ENCODE measurements around the gene TLCD2. TPM values are rescaled to one million over a fixed set of nuclear protein-coding genes. Genes with fewer than 3 reads are reported as not detected.

TLCD2 gene
- total RNA-seq, 1 experiment from 2014 or later, result 1.5 TPM

- Mint-ChIP-seq H3K4me1 (peaks cover 6 to 12% of the 10 kb centered on the region in 2 experiments; a peak in 1 of 4 replicates), H3K9me3 (no peaks in the 10 kb centered on the region; a peak in 1 of 5 replicates), H3K27ac (0 out of 7 replicates have a peak overlapping the region, but pooled peaks of 1 of the 3 experiments have one; percentile 44), H3K4me3 (no peak overlapping the region), H3K36me3 (ENCODE audit: insufficient read depth in 1 of 3, low read depth in 3 of 3) (peaks cover 0 to 10% (median 7%) of the 10 kb centered on the region in 3 experiments; a peak in 4 of 7 replicates), H3K27me3 (ENCODE audit: low read depth) (no peaks in the 10 kb centered on the region)
- H3K56ac ChIP-seq (ENCODE audit: insufficient read length, low read depth, low read length), result no peak overlapping the region
- no peak overlapping the region for H4K91ac ChIP-seq (ENCODE audit: insufficient read length, low read depth, low read length)
- H3K9me3 ChIP-seq (ENCODE audit: control insufficient read depth, low read depth, low read length), result no peaks in the 10 kb centered on the region
- no peak overlapping the region for H3K23ac ChIP-seq (ENCODE audit: insufficient read length, low read depth, low read length)
- no peaks in the 10 kb centered on the region; the same call in 1 of the 2 replicates for H3K4me1 ChIP-seq (ENCODE audit: insufficient read depth, low read length)
- H3K9ac ChIP-seq (ENCODE audit: extremely low read depth, insufficient read length, low read length), result no peak overlapping the region
- H2BK20ac ChIP-seq (ENCODE audit: low read depth, low read length, poor library complexity, severe bottlenecking), result no peak overlapping the region
- H3K18ac ChIP-seq (ENCODE audit: insufficient read length, low read depth, low read length), result no peak overlapping the region
- no peak overlapping the region for H2BK120ac ChIP-seq (ENCODE audit: low read depth, low read length, poor library complexity, severe bottlenecking)
- no peak overlapping the region for H3T11ph ChIP-seq (ENCODE audit: low read length)
- H2AK5ac ChIP-seq (ENCODE audit: insufficient read length, low read length), result no peak overlapping the region
- H3K27ac ChIP-seq (ENCODE audit: insufficient read length, low read depth, low read length), result no peak overlapping the region
- no peak for DNase-seq
- H3K4me2 ChIP-seq (ENCODE audit: insufficient read depth, insufficient read length, low read length), result no peak overlapping the region
- H3K4ac ChIP-seq (ENCODE audit: low read depth, low read length), result no peak overlapping the region
- no peak overlapping the region for H2BK5ac ChIP-seq (ENCODE audit: insufficient read length, low read length)
- H4K20me1 ChIP-seq (ENCODE audit: control insufficient read depth, insufficient read depth, insufficient read length), result no peaks in the 10 kb centered on the region
- H2BK12ac ChIP-seq (ENCODE audit: insufficient read length, low read depth, low read length), result no peak overlapping the region
- H2AFZ ChIP-seq (ENCODE audit: low read length), result no peak overlapping the region
- TF ChIP-seq, protein P1, sequence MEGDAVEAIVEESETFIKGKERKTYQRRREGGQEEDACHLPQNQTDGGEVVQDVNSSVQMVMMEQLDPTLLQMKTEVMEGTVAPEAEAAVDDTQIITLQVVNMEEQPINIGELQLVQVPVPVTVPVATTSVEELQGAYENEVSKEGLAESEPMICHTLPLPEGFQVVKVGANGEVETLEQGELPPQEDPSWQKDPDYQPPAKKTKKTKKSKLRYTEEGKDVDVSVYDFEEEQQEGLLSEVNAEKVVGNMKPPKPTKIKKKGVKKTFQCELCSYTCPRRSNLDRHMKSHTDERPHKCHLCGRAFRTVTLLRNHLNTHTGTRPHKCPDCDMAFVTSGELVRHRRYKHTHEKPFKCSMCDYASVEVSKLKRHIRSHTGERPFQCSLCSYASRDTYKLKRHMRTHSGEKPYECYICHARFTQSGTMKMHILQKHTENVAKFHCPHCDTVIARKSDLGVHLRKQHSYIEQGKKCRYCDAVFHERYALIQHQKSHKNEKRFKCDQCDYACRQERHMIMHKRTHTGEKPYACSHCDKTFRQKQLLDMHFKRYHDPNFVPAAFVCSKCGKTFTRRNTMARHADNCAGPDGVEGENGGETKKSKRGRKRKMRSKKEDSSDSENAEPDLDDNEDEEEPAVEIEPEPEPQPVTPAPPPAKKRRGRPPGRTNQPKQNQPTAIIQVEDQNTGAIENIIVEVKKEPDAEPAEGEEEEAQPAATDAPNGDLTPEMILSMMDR (conservative IDR thresholded peaks at IDR 0.05), result no peak
- H3K79me2 ChIP-seq (ENCODE audit: insufficient read depth, low read length), result no peaks in the 10 kb centered on the region
- no peak overlapping the region for H4K5ac ChIP-seq (ENCODE audit: insufficient read length, low read depth, low read length)
- no peak overlapping the region for H3K14ac ChIP-seq (ENCODE audit: insufficient read depth, low read length)
- WGBS (ENCODE audit: extremely low coverage, insufficient read length, low lambda C conversion rate), result no CpG with 5 or more reads among the region's 11 CpGs
- H3K79me1 ChIP-seq (ENCODE audit: insufficient read depth, low read depth, low read length, poor library complexity, severe bottlenecking), result no peaks in the 10 kb centered on the region
- H2BK15ac ChIP-seq (ENCODE audit: low read depth, low read length), result no peak overlapping the region
- H3K23me2 ChIP-seq (ENCODE audit: insufficient read length, low read depth, low read length, poor library complexity, severe bottlenecking), result no peaks in the 10 kb centered on the region
- no peak overlapping the region for H4K8ac ChIP-seq (replicated peaks; ENCODE audit: insufficient read length, low read depth, low read length)
- no peaks in the 10 kb centered on the region for H3K27me3 ChIP-seq (ENCODE audit: insufficient read depth, low read length)
These were observed 22.7 kb upstream of the TLCD2 start for GRCh38 chr17:1732833-1733321.

All from H9 (cell line).